Thoracic aorta (tissue), 2 donors: Measurements from ENCODE around the gene NHLRC2. TPM values are rescaled to one million over a fixed set of nuclear protein-coding genes. Genes with fewer than 3 reads are reported as not detected.

ENCODE experiments used
- ATAC-seq: fragments of 150-250 bp; one replicate; pipeline ENCODE4 v1.8.0; 2017; ENCODE audit warnings: low read depth; ENCODE audit not compliant: insufficient number of reproducible peaks, low FRiP score
- DNase-seq: peaks from one replicate; pipeline ENCODE4 v3.0.0-alpha.2; 2020; ENCODE audit warnings: low spot score
- H3K27ac ChIP-seq, 2 donors: fragments of 200-600 bp; sonication (generic); 1 replicate in 1 of 2; 2 replicates in 1 of 2; pipeline ENCODE4 v1.5.1; 2016; ENCODE audit warnings: mild to moderate bottlenecking in 2 of 2, moderate library complexity in 2 of 2
- H3K27me3 ChIP-seq: fragments of 200-600 bp; sonication (generic); replicated peaks from 2 replicates; pipeline ENCODE4 v1.6.0; 2016; ENCODE audit warnings: mild to moderate bottlenecking; ENCODE audit not compliant: insufficient read depth
- H3K36me3 ChIP-seq: fragments of 200-600 bp; sonication (generic); one replicate; pipeline ENCODE4 v1.5.1; 2016
- H3K4me1 ChIP-seq, 2 donors: fragments of 200-600 bp; sonication (generic); 1 replicate in 1 of 2; 2 replicates in 1 of 2; pipeline versions ENCODE4 v1.5.1 to v1.6.0; 2016; ENCODE audit warnings: low read depth in 2 of 2, mild to moderate bottlenecking in 1 of 2; ENCODE audit not compliant: control insufficient read depth in 1 of 2
- H3K4me3 ChIP-seq: fragments of 200-600 bp; sonication (generic); 2 replicates; pipeline ENCODE4 v1.5.1; 2016; ENCODE audit warnings: mild to moderate bottlenecking
- H3K9me3 ChIP-seq: fragments of 200-600 bp; sonication (generic); 2 replicates; pipeline ENCODE4 v1.5.1; 2016
- CTCF ChIP-seq: fragments of 200-600 bp; sonication (generic); IDR thresholded peaks from one replicate; pipeline ENCODE4 v1.5.1; 2019; ENCODE audit warnings: antibody characterized with exemption
- total RNA-seq, 2 donors: library from RNA; depleted of rRNA; stranded (reverse); fragments of >200 nt; gene quantifications; one replicate each; pipeline versions ENCODE4 v1.1.0 to v1.2.3, GENCODE V29; 2016

Gene NHLRC2
- total RNA-seq, 2 donors from 2014 or later: 21.9 to 56.5 TPM

- TF ChIP-seq CTCF: no peak
- no peak for ATAC-seq
- Histone ChIP-seq H3K36me3 (peaks cover 10% of the 10 kb centered on the region), H3K27me3 (no peaks in the 10 kb centered on the region), H3K9me3 (no peaks in the 10 kb centered on the region), H3K4me3 (no peak overlapping the region), H3K27ac (no peak overlapping the region), H3K4me1 (no peaks in the 10 kb centered on the region)
- DNase-seq: no peak
Measured at GRCh38 chr10:113912582-113912981, 58.1 kb downstream of the NHLRC2 start.

DNA sequence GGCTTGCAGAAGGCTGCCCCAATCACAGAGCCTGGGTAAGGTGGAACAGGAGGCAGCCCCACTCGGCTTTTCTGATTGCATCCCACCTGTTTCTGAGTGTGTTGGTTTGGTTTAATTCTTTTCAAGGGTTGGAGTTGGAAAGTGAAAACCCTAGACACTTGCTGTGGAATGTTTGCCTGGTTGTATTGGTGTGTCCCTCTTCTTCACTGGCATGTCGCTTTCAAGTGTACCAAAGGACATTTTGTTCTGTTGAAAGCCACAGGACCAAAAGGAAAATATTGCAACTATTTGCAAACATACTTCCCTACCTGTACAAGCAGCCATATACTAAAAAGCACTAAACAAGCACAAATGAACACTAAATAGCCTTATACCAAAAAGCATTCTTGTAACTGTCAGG lies 60.5 kb downstream of the NHLRC2 start:
- H3K9me3 ChIP-seq: no peaks in the 10 kb centered on the region
- H3K4me1 ChIP-seq: no peaks in the 10 kb centered on the region
- DNase-seq (no peak), ATAC-seq (no peak)
- no peak for TF ChIP-seq CTCF
- H3K4me3 ChIP-seq: no peak overlapping the region
- H3K36me3 ChIP-seq: peaks cover 4% of the 10 kb centered on the region
- no peak overlapping the region for H3K27ac ChIP-seq
- H3K27me3 ChIP-seq: no peaks in the 10 kb centered on the region

DNA sequence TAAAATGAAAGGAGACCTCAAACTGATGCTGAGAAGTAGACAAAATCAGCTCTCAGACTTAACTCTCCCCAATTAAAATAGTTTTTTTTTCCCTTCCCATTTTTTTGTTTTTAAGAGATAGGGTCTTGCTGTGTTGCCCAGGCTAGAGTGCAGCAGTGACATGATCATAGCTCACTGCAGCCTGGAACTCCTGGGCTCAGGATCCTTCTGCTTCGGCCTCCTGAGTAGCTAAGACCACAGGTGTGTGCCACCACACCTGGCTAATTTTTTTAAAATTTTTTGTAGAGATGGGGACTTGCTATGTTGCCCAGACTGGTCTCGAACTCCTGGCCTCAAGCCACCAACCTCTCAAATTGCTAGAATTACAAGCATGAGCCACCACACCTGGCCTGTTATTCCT lies 61.1 kb downstream of the NHLRC2 start:
- ATAC-seq (no peak), DNase-seq (no peak)

DNA sequence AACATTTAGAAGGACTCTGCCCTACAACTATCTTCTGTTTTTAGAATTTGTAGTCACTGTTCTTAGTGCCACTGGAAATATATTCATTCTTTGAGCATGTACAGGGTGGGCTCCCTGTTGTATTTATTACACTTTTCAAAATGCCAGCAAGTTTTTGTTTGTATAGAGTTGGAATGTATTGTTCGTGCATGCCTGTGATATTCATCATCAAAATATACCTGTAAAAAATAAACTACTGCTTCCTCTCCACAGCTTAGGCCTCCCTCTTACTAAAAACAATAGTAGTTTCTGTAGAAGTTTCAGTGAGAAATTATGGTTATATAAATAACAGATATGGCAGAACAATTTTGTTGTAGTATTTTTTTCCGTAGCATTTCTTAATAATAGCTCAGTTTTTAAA lies 61.6 kb downstream of the NHLRC2 start:
- Histone ChIP-seq H3K4me1 (no peaks in the 10 kb centered on the region), H3K36me3 (peaks cover 4% of the 10 kb centered on the region), H3K27me3 (no peaks in the 10 kb centered on the region), H3K4me3 (no peak overlapping the region), H3K27ac (no peak overlapping the region), H3K9me3 (no peaks in the 10 kb centered on the region)
- DNase-seq (no peak), ATAC-seq (no peak)
- TF ChIP-seq CTCF: no peak

More for the DNA sequence above, 61.1 kb downstream of the NHLRC2 start:
- Histone ChIP-seq H3K36me3 (peaks cover 4% of the 10 kb centered on the region), H3K4me1 (no peaks in the 10 kb centered on the region), H3K9me3 (no peaks in the 10 kb centered on the region), H3K4me3 (no peak overlapping the region), H3K27ac (no peak overlapping the region), H3K27me3 (no peaks in the 10 kb centered on the region)
- TF ChIP-seq CTCF: no peak

GRCh38 chr10:113917636-113918035 lies 63.2 kb downstream of the NHLRC2 start:
- TF ChIP-seq CTCF: no peak
- H3K27me3 ChIP-seq: no peaks in the 10 kb centered on the region

More at GRCh38 chr10:113917636-113918035, 63.2 kb downstream of the NHLRC2 start:
- H3K9me3 ChIP-seq: no peaks in the 10 kb centered on the region
- ATAC-seq (no peak), DNase-seq (no peak)
- H3K4me1 ChIP-seq: no peaks in the 10 kb centered on the region
- no peak overlapping the region for H3K27ac ChIP-seq
- peaks cover 3% of the 10 kb centered on the region for H3K36me3 ChIP-seq
- H3K4me3 ChIP-seq: no peak overlapping the region
